GM12878 (cell line): ENCODE measurements around the gene ZCCHC18. TPM values are rescaled to one million over a fixed set of nuclear protein-coding genes. Genes with fewer than 3 reads are reported as not detected.

Experiments
- ATAC-seq: fragments of 200-7000 bp; cut with Tn5 transposase; 3 replicates; pipeline ENCODE4 v1.9.1; 2020; ENCODE audit warnings: mild to moderate bottlenecking, moderate library complexity
- BruUV-seq: library from RNA; stranded (reverse); fragments of 400-500 nt; replicated peaks from 2 replicates; lab custom pipeline; 2021; lab: Mats Ljungman, UMichigan
- CTCF ChIA-PET: fragments of 300-600 bp; sonication (Branson Sonifier 250); formaldehyde crosslinking; extraction: SDS; loops from one replicate; lab custom pipeline; 2021; ENCODE audit warnings: inconsistent platforms; lab: Yijun Ruan, JAX
- POLR2A ChIA-PET: fragments of 350-600 bp; formaldehyde crosslinking; extraction: SDS; loops from one replicate; lab custom pipeline; 2021; ENCODE audit warnings: inconsistent platforms; lab: Charles Lee
- RAD21 ChIA-PET: fragments of 300-600 bp; sonication (Branson Sonifier 250); formaldehyde crosslinking; loops from one replicate; lab custom pipeline; 2023; ENCODE audit warnings: antibody characterized with exemption; ENCODE audit not compliant: unreplicated experiment; lab: Charles Lee
- SMC1A ChIA-PET: fragments of 300-600 bp; sonication (Branson Sonifier 250); formaldehyde crosslinking; loops from one replicate; lab custom pipeline; 2023; ENCODE audit not compliant: unreplicated experiment, uncharacterized antibody; lab: Charles Lee
- DNase-seq: peaks from one replicate; pipeline ENCODE4 v3.0.0-alpha.2; 2011; ENCODE audit warnings: low read depth, low spot score
- FAIRE-seq: peaks from 3 replicates; lab custom pipeline; 2011; peaks lifted over from hg19 to GRCh38; lab: Jason Lieb, UNC
- H2AFZ ChIP-seq: 2 replicates; pipeline ENCODE4 v1.6.0; 2011; ENCODE audit warnings: low read depth, low read length, control low read depth; ENCODE audit not compliant: control insufficient read depth
- H3K27ac ChIP-seq: 2 replicates; pipeline ENCODE4 v1.5.1; 2011; ENCODE audit warnings: control low read depth; ENCODE audit not compliant: control insufficient read depth, insufficient read depth
- H3K27me3 ChIP-seq, 2 experiments: replicated peaks in 1 of 2; 2 replicates each; pipeline versions ENCODE4 v1.6.0 to v1.6.1; 2011; ENCODE audit warnings: low read length in 1 of 2; ENCODE audit not compliant: control insufficient read depth in 2 of 2, insufficient read depth in 2 of 2
- H3K36me3 ChIP-seq, 2 experiments: 2 replicates each; pipeline ENCODE4 v1.5.1; 2011; ENCODE audit warnings: low read length in 1 of 2; ENCODE audit not compliant: control insufficient read depth in 2 of 2, insufficient read depth in 2 of 2
- H3K4me1 ChIP-seq: 2 replicates; pipeline ENCODE4 v1.6.1; 2011; ENCODE audit warnings: mild to moderate bottlenecking, low read length, moderate library complexity, mixed read lengths; ENCODE audit not compliant: control insufficient read depth, insufficient read depth
- H3K4me2 ChIP-seq: 2 replicates; pipeline ENCODE4 v1.6.0; 2011; ENCODE audit warnings: control low read depth; ENCODE audit not compliant: control insufficient read depth, insufficient read depth
- H3K4me3 ChIP-seq: fragments of 200-600 bp; sonication (generic); 2 replicates; pipeline ENCODE4 v1.5.1; 2016
- H3K79me2 ChIP-seq: 2 replicates; pipeline ENCODE4 v1.6.0; 2011; ENCODE audit warnings: low read length; ENCODE audit not compliant: control insufficient read depth, insufficient read depth
- H3K9ac ChIP-seq: 2 replicates; pipeline ENCODE4 v1.8.0; 2011; ENCODE audit warnings: low read length, control low read depth, mixed read lengths; ENCODE audit not compliant: control insufficient read depth, insufficient read depth
- H3K9me3 ChIP-seq: replicated peaks from 3 replicates; pipeline ENCODE4 v1.5.1; 2011; ENCODE audit warnings: mild to moderate bottlenecking, low read length; ENCODE audit not compliant: control insufficient read depth, insufficient read depth
- H4K20me1 ChIP-seq: 2 replicates; pipeline ENCODE4 v1.6.0; 2011; ENCODE audit not compliant: control insufficient read depth, insufficient read depth
- BHLHE40 ChIP-seq, 2 experiments: fragments of 450-650 bp in 1 of 2; IDR thresholded peaks; 2 replicates each; pipeline ENCODE4 v1.6.1; 2011 to 2017; ENCODE audit warnings: low read depth in 2 of 2, borderline replicate concordance in 1 of 2, improper control_type of control experiment in 1 of 2, low read length in 1 of 2, mild to moderate bottlenecking in 1 of 2
- CBFB ChIP-seq: IDR thresholded peaks from 2 replicates; pipeline ENCODE4 v1.6.1; 2016; ENCODE audit warnings: antibody characterized with exemption, low read depth
- CTCF ChIP-seq, 3 experiments: IDR thresholded peaks in 2 of 3; conservative IDR thresholded peaks in 1 of 3; 2 replicates each; pipeline ENCODE4 v1.5.1; 2011; ENCODE audit warnings: low read depth in 3 of 3, low read length in 3 of 3, mild to moderate bottlenecking in 3 of 3, control low read depth in 2 of 3, moderate library complexity in 2 of 3, inconsistent platforms in 1 of 3, mixed read lengths in 1 of 3; ENCODE audit not compliant: control insufficient read depth in 2 of 3, insufficient read depth in 1 of 3; ENCODE audit errors: extremely low read depth in 1 of 3
- EGR1 ChIP-seq, 2 experiments: IDR thresholded peaks; 1 replicate in 1 of 2; 2 replicates in 1 of 2; pipeline ENCODE4 v1.6.1; 2011 to 2012; ENCODE audit warnings: low read depth in 2 of 2, low read length in 2 of 2, borderline replicate concordance in 1 of 2, mild to moderate bottlenecking in 1 of 2, moderate library complexity in 1 of 2
- HSF1 ChIP-seq: fragments of 150-350 bp; IDR thresholded peaks from 2 replicates; pipeline ENCODE4 v1.6.1; 2014; ENCODE audit warnings: mild to moderate bottlenecking, low read depth, low read length
- RAD21 ChIP-seq: IDR thresholded peaks from 2 replicates; pipeline ENCODE4 v1.6.1; 2011; ENCODE audit warnings: mild to moderate bottlenecking, low read depth, low read length, moderate library complexity; ENCODE audit not compliant: insufficient read depth
- SMC3 ChIP-seq: IDR thresholded peaks from 2 replicates; pipeline ENCODE4 v1.6.1; 2011; ENCODE audit warnings: low read length, improper control_type of control experiment, borderline replicate concordance
- YBX1 ChIP-seq: fragments of 450-650 bp; IDR thresholded peaks from 2 replicates; pipeline ENCODE4 v1.6.1; 2016; ENCODE audit warnings: antibody characterized with exemption
- WGBS: methylation state at CpG from one replicate; pipeline ENCODE4 v1.1.6; 2016; ENCODE audit warnings: low lambda C conversion rate; ENCODE audit not compliant: insufficient replicate concordance, insufficient coverage; ENCODE audit errors: missing lambda C conversion rate; 5-methylcytosine and 5-hydroxymethylcytosine counted together
- in situ Hi-C: fragments of 300-500 bp; cut with MboI; formaldehyde crosslinking; loops from 9 replicates; pipeline ENCODE4 v1.14.3; 2018; ENCODE audit warnings: mixed read lengths
- intact Hi-C: fragments of 100-400 bp; cut with micrococcal nuclease; formaldehyde crosslinking; loops from one replicate; pipeline ENCODE4 v1.14.2; 2022; ENCODE audit not compliant: unreplicated experiment
- polyA plus RNA-seq, 11 experiments: library from polyadenylated mRNA; depleted of rRNA in 4 of 11; unstranded in 6 of 11; stranded (reverse) in 5 of 11; fragments of >200 nt; fragmentation: Nextera tagmentation in 4 of 11; fragmentation: Illumina TruSeq in 1 of 11; extraction: Ambion mirVana in 4 of 11; extraction: Trizol in 1 of 11; gene quantifications; 1 replicate in 1 of 11; 2 replicates in 10 of 11; pipeline versions ENCODE4 v1.2.1 to v1.2.3, GENCODE V29; 2011 to 2016; ENCODE audit warnings: inconsistent platforms in 2 of 11, missing spikeins in 2 of 11, low read depth in 1 of 11
- total RNA-seq, 4 experiments: library from RNA; depleted of rRNA in 3 of 4; stranded (reverse); fragments of >200 nt in 3 of 4; fragmentation: Illumina TruSeq in 1 of 4; extraction: Trizol in 1 of 4; gene quantifications; 2 replicates each; pipeline versions ENCODE4 v1.2.1 to v1.2.3, GENCODE V29; 2013 to 2021

ZCCHC18 gene
- total and polyA plus RNA-seq, 10 of the 15 experiments (the other 5 are each of a cell fraction or from before 2014, with no cell fraction given), result 1.0 to 4.2 (median 2.3) TPM

GRCh38 chrX:104098151-104098808, 14.0 kb upstream of the ZCCHC18 start:
- 0% methylated on average over 4 of the region's 4 CpGs for WGBS
- peak; percentile 76 for FAIRE-seq

More at GRCh38 chrX:104098151-104098808, 14.0 kb upstream of the ZCCHC18 start:
- BruUV-seq, result no TSS peak
- Histone ChIP-seq H3K4me1 (no peaks in the 10 kb centered on the region), H3K4me3 (no peak overlapping the region), H3K9me3 (no peaks in the 10 kb centered on the region), H3K4me2 (no peak overlapping the region), H3K36me3 (no peaks in the 10 kb centered on the region), H4K20me1 (no peaks in the 10 kb centered on the region), H2AFZ (peak overlapping the region; percentile 29; the same call in 1 of the 2 replicates), H3K27me3 (no peaks in the 10 kb centered on the region), H3K27ac (no peak overlapping the region), H3K9ac (no peak overlapping the region), H3K79me2 (no peaks in the 10 kb centered on the region)
- ChIA-PET CTCF (interaction anchor here (0.9 to 3.3 kb wide), 8 partner anchors 13 to 1092 kb away, joined by 3 to 41 read pairs (median 5); partner anchors contain the start of gene ZCCHC18), POLR2A (no interaction called here), RAD21 (interaction anchor here (1.0 to 3.0 kb wide), 4 partner anchors 14 to 39 kb away, joined by 3 to 19 read pairs (median 4); partner anchors contain the start of gene ZCCHC18), SMC1A (interaction anchor here (1.4 to 2.9 kb wide), 3 partner anchors 9 to 38 kb away, joined by 5 to 19 read pairs (median 14); partner anchors contain the start of gene ZCCHC18)
- TF ChIP-seq BHLHE40 (IDR thresholded peaks at IDR 0.05; ENCODE audit: borderline replicate concordance in 1 of 2, low read depth in 2 of 2, low read length in 1 of 2) (0 out of 4 replicates have a peak, but pooled peaks of 1 of the 2 experiments have one; percentile 15), SMC3 (peak; percentile 80), YBX1 (peak; percentile 7; the same call in 1 of the 2 replicates), HSF1 (no peak), CBFB (no peak), CTCF (IDR thresholded peaks at IDR 0.05 in 2 of 3, conservative IDR thresholded peaks at IDR 0.05 in 1 of 3; ENCODE audit: control insufficient read depth in 2 of 3, extremely low read depth in 1 of 3, insufficient read depth in 1 of 3, low read depth in 3 of 3, low read length in 3 of 3) (peak; percentile 57 to 66 (median 64); a peak in 5 of 6 replicates), EGR1 (IDR thresholded peaks at IDR 0.05; ENCODE audit: borderline replicate concordance in 1 of 2, low read depth in 2 of 2, low read length in 2 of 2) (no peak), RAD21 (peak; percentile 70)
- DNase-seq, result no peak
- ATAC-seq, result peak; percentile 92
- in situ Hi-C loops (no loop called here), intact Hi-C loops (loop anchor here (1.0 kb wide), 2 partner anchors 15 to 38 kb away; no protein-coding TSS in a partner anchor)
